NCI-H2196 (cell line): ENCODE measurements around the gene PRR15L.
"Not testable (repeated sequence)": the region's sequence is repeated elsewhere in the genome, so short reads cannot be mapped to it uniquely, and the experiment has no call there.

ENCODE experiments used
- DNase-seq: peaks from one replicate; lab custom pipeline; 2025; ENCODE audit not compliant: unreplicated experiment; lab: John Stamatoyannopoulos, UW

The PRR15L gene

GRCh38 chr17:47989159-47989558 lies 31.5 kb upstream of the PRR15L start:
- DNase-seq = no peak

GRCh38 chr17:47988445-47988844 lies 30.8 kb upstream of the PRR15L start:
- DNase-seq = not testable (repeated sequence)

- no peak for DNase-seq
Measured at GRCh38 chr17:47987240-47987835, 29.7 kb upstream of the PRR15L start.

GRCh38 chr17:47986520-47986919 lies 28.8 kb upstream of the PRR15L start:
- DNase-seq = no peak

- DNase-seq = no peak
Measured at GRCh38 chr17:47983492-47984223, 26.0 kb upstream of the PRR15L start.

- DNase-seq = no peak
Measured at GRCh38 chr17:47982645-47983390, 25.1 kb upstream of the PRR15L start.

- DNase-seq = no peak
Measured at GRCh38 chr17:47982091-47982617, 24.5 kb upstream of the PRR15L start.

GRCh38 chr17:47981462-47981861 lies 23.8 kb upstream of the PRR15L start:
- no peak for DNase-seq

- peak; percentile 72 for DNase-seq
Measured at GRCh38 chr17:47980541-47980940, 22.9 kb upstream of the PRR15L start.

GRCh38 chr17:47978324-47978723 lies 20.6 kb upstream of the PRR15L start:
- DNase-seq = peak; percentile 63

- no peak for DNase-seq
Measured at GRCh38 chr17:47975823-47976205, 18.1 kb upstream of the PRR15L start.

- DNase-seq = no peak
Measured at GRCh38 chr17:47975189-47975822, 17.6 kb upstream of the PRR15L start.

- no peak for DNase-seq
Measured at GRCh38 chr17:47973541-47973940, 15.9 kb upstream of the PRR15L start.

- DNase-seq = peak; percentile 99
Measured at GRCh38 chr17:47970725-47971499, 13.2 kb upstream of the PRR15L start, which contains the start of gene CDK5RAP3. Gene CDK5RAP3 (plus strand): TSS chr17:47971113. CDS start chr17:47971147, 34 bp downstream.

GRCh38 chr17:47969930-47970724 lies 12.4 kb upstream of the PRR15L start:
- DNase-seq = no peak

- no peak for DNase-seq
Measured at GRCh38 chr17:47968836-47969235, 11.2 kb upstream of the PRR15L start.

- no peak for DNase-seq
Measured at GRCh38 chr17:47967607-47968252, 10.0 kb upstream of the PRR15L start.

- DNase-seq = no peak
Measured at GRCh38 chr17:47966079-47966519, 8.4 kb upstream of the PRR15L start.

GRCh38 chr17:47964856-47965255 lies 7.2 kb upstream of the PRR15L start:
- no peak for DNase-seq
